ENCODE results near the gene ERVH48-1. TPM values are rescaled to one million over a fixed set of nuclear protein-coding genes. Genes with fewer than 3 reads are reported as not detected.

Gene ERVH48-1
- total and polyA plus RNA-seq, 11 donors = 0.08 TPM; not detected in 10

DNA sequence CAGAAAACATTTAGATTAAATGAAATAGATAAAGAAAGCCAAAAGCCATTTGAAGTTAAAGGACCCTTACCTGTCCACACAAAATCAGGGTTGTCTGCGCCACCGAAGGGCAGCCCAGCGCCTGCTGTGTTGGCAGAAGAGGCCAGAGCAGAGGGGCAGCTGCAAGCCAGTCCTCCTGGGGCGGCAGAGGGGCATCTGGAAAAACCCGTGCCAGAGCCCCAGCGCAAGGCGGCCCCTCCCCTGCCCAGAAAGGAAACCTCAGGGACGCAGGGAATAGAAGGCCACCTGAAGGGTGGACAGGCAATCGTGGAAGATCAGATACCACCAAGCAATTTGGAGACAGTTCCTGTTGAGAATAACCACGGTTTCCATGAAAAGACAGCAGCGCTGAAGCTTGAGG lies 21.6 kb downstream of the ERVH48-1 start:
- Histone ChIP-seq H3K27ac (no peak overlapping the region), H3K4me3 (no peak overlapping the region), H3K9me3 (no peaks in the 10 kb centered on the region), H3K36me3 (peaks cover 0 to 99% (median 97%) of the 10 kb centered on the region in 9 donors), H3K4me1 (peaks cover 0 to 8% (median 2%) of the 10 kb centered on the region in 12 donors), H3K27me3 (no peaks in the 10 kb centered on the region)
- no peak for TF ChIP-seq POLR2A (IDR thresholded peaks at IDR 0.05)
- TF ChIP-seq, protein P1, sequence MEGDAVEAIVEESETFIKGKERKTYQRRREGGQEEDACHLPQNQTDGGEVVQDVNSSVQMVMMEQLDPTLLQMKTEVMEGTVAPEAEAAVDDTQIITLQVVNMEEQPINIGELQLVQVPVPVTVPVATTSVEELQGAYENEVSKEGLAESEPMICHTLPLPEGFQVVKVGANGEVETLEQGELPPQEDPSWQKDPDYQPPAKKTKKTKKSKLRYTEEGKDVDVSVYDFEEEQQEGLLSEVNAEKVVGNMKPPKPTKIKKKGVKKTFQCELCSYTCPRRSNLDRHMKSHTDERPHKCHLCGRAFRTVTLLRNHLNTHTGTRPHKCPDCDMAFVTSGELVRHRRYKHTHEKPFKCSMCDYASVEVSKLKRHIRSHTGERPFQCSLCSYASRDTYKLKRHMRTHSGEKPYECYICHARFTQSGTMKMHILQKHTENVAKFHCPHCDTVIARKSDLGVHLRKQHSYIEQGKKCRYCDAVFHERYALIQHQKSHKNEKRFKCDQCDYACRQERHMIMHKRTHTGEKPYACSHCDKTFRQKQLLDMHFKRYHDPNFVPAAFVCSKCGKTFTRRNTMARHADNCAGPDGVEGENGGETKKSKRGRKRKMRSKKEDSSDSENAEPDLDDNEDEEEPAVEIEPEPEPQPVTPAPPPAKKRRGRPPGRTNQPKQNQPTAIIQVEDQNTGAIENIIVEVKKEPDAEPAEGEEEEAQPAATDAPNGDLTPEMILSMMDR (IDR thresholded peaks at IDR 0.05) = no peak
- ATAC-seq (no peak), DNase-seq (peak in 1 of 5 donors; percentile 51)
- 93 to 96% (median 94%) methylated on average over 11 of the region's 11 CpGs for WGBS, 4 donors
- intact Hi-C loops (cut with DNase I) = loop anchor here in 1 of 10 donors (10.0 kb wide), 1 partner anchor 61 kb away; no protein-coding TSS in a partner anchor

DNA sequence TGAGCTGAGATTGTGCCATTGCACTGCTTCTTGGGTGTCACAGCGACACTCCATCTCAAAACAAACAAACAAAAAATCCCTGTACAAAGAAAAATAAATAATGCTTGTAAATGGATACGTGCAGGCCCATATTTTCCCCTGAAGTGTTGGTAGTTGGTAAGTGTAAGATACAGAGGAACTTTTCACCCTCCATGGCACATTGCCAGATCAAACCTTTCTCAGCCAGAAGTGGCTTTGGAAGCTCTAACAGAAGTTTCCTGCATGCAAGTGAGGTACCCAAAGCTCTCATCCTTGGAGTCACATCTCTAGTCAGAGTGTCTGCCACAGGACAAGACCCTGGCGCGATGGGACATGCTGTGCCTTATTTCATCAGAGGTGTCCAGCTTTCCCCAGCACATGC lies 25.0 kb downstream of the ERVH48-1 start:
- ATAC-seq = no peak
- H3K27me3 ChIP-seq = no peaks in the 10 kb centered on the region
- peaks cover 0 to 12% (median 2%) of the 10 kb centered on the region in 12 donors for H3K4me1 ChIP-seq
- DNase-seq = peak in 1 of 5 donors; percentile 28
- no peak overlapping the region for H3K4me3 ChIP-seq
- intact Hi-C loops (cut with DNase I) = loop anchor here in 1 of 10 donors (10.0 kb wide), 1 partner anchor 64 kb away; no protein-coding TSS in a partner anchor
- TF ChIP-seq, protein P1 (IDR thresholded peaks at IDR 0.05) = no peak
- no peak for TF ChIP-seq POLR2A (IDR thresholded peaks at IDR 0.05)
- peaks cover 0 to 96% (median 88%) of the 10 kb centered on the region in 9 donors for H3K36me3 ChIP-seq
- WGBS, 4 donors = 72 to 87% (median 81%) methylated on average over 4 of the region's 4 CpGs
- H3K9me3 ChIP-seq = no peaks in the 10 kb centered on the region
- no peak overlapping the region for H3K27ac ChIP-seq

DNA sequence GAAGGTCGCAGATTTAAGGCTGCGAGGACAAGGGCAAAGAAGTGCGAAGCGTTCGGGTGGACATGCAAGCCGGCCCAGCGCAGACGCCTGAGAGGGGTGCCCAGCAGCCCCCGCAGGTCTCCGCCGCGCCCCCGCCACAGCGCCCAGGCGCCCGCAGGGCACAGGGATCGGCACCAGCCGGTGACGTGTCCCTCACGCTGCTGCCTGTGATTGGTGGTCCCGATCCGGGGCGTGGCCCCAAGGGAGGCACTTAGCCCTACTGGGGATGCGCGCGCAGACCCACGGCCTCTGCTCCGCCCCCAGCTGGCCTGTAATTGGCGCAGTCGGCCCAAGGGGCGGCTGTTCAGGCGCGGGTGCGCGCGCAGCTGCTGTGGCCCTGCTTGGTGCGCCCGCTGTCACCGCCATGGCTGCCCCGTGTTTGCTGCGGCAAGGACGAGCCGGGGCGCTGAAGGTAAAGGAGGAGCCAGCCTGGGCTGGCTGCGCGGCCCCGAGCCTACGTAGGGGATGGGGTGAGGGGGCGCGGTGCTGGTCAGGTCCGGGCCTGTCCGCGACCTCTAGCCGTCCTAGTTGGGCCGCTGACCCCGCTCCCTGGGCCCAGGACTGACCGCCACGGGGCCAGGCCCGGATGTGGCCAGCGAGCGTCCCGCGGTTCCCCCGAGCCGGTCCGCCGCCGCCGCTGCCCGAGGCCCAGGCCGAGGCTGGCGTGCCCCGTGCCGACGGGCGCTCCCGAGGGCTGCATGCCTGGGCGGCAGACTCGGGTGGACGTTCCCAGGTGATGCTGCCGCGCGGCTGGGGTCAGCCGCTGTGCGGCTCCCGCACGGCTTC lies 32.3 kb downstream of the ERVH48-1 start, which contains the start of gene NDUFV3:
NDUFV3 (plus strand) TSS at position 379 of the 825 bp plus-strand sequence; CDS start at position 404, 25 bp downstream.
- H3K4me3 ChIP-seq = peak within 1 kb of the TSS; percentile 68 to 98 (median 88)
- peak; percentile 98 to 100 (median 98) for ATAC-seq
- 0 to 1% (median 0%) methylated on average over 28 to 87 of the region's 87 CpGs for WGBS, 4 donors
- intact Hi-C loops (cut with DNase I) = loop anchor here in 4 of 10 donors (5.0 to 10.0 kb wide), 2 partner anchors 79 to 82 kb away; partner anchors contain the start of gene PKNOX1 (in 4 of the 4)
- no peaks in the 10 kb centered on the region for H3K9me3 ChIP-seq
- peaks cover 0 to 22% (median 13%) of the 10 kb centered on the region in 12 donors for H3K4me1 ChIP-seq
- H3K27ac ChIP-seq = peak within 1 kb of the TSS; percentile 90 to 99 (median 96)
- peak; percentile 100 for DNase-seq
- H3K27me3 ChIP-seq = no peaks in the 10 kb centered on the region
- TF ChIP-seq POLR2A (IDR thresholded peaks at IDR 0.05) = peak; percentile 58 to 97
- TF ChIP-seq, protein P1 (IDR thresholded peaks at IDR 0.05) = peak in 6 of 12 donors; percentile 6 to 38 (median 18)
- peaks cover 0 to 33% (median 24%) of the 10 kb centered on the region in 9 donors for H3K36me3 ChIP-seq

DNA sequence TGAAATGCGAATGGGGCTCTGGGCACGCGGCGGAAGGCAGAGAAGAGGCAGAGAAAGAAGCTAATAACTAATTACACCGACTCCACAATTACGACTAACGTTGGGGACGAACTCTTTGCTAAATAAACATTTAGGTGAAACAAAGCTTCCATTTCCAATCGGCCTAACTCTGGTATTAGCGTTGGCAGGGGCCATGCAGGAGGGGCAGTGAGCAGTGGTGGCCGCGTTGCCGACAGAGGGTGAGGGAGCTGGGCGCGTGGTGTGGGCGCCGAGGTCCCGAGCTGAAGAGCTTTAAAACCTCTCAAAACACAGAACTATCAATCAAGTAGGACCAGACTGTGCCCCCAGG lies 32.9 kb downstream of the ERVH48-1 start:
- no peaks in the 10 kb centered on the region for H3K9me3 ChIP-seq
- TF ChIP-seq, protein P1 (IDR thresholded peaks at IDR 0.05) = no peak
- no peak for TF ChIP-seq POLR2A (IDR thresholded peaks at IDR 0.05)
- intact Hi-C loops (cut with DNase I) = loop anchor here in 4 of 10 donors (5.0 to 10.0 kb wide), 2 partner anchors 80 to 82 kb away; partner anchors contain the start of gene PKNOX1 (in 4 of the 4)
- DNase-seq = no peak
- no peaks in the 10 kb centered on the region for H3K27me3 ChIP-seq
- H3K36me3 ChIP-seq = peaks cover 0 to 27% (median 18%) of the 10 kb centered on the region in 9 donors
- peak in 3 of 4 donors; percentile 5 to 36 (median 24) for ATAC-seq
- 13 to 45% (median 22%) methylated on average over 8 to 18 of the region's 18 CpGs for WGBS, 4 donors
- peak overlapping the region; percentile 65 to 99 (median 94) for H3K27ac ChIP-seq
- peak overlapping the region; percentile 68 to 98 (median 88) for H3K4me3 ChIP-seq
- peaks cover 0 to 22% (median 13%) of the 10 kb centered on the region in 12 donors for H3K4me1 ChIP-seq
